ENCODE results near the gene C1QTNF12. TPM values are rescaled to one million over a fixed set of nuclear protein-coding genes. Genes with fewer than 3 reads are reported as not detected.
"Not testable (repeated sequence)": the region's sequence is repeated elsewhere in the genome, so short reads cannot be mapped to it uniquely, and the experiment has no call there.

C1QTNF12 gene
- polyA plus RNA-seq, 3 donors = 1.1 TPM; not detected in 2

- no peak overlapping the region for H3K4me3 Mint-ChIP-seq
- peak overlapping the region in 1 of 7 donors; percentile 45 for H3K27ac Mint-ChIP-seq
These were observed 6.8 kb upstream of the C1QTNF12 start for GRCh38 chr1:1253314-1253713.

GRCh38 chr1:1250786-1251284 lies 4.3 kb upstream of the C1QTNF12 start:
- Mint-ChIP-seq H3K27me3 (ENCODE audit: low read depth in 3 of 3) (peaks cover 14 to 23% (median 15%) of the 10 kb centered on the region in 3 donors), H3K4me1 (no peaks in the 10 kb centered on the region), H3K9me3 (no peaks in the 10 kb centered on the region), H3K4me3 (no peak overlapping the region), H3K27ac (no peak overlapping the region), H3K36me3 (peaks cover 25 to 39% of the 10 kb centered on the region in 2 donors)
- no peak overlapping the region for H2AFZ ChIP-seq (ENCODE audit: insufficient read depth, low read depth, low read length, poor library complexity, severe bottlenecking)
- no peak for DNase-seq
- H3K79me2 ChIP-seq (ENCODE audit: insufficient read depth, low read length) = no peaks in the 10 kb centered on the region
- no peak overlapping the region for H3K9ac ChIP-seq (ENCODE audit: insufficient read depth, low read length, poor library complexity, severe bottlenecking)
- H3K27me3 ChIP-seq (ENCODE audit: control insufficient read depth in 2 of 2, insufficient read depth in 2 of 2, low read length in 2 of 2) = peaks cover 0 to 16% of the 10 kb centered on the region in 2 donors
- no peak overlapping the region for H3K4me3 ChIP-seq (replicated peaks in 1 of 3; ENCODE audit: low read depth in 2 of 3, low read length in 3 of 3)
- no peak overlapping the region for H3K4me2 ChIP-seq (replicated peaks; ENCODE audit: extremely low read depth, low read length, poor library complexity, severe bottlenecking)
- no peak overlapping the region for H3K27ac ChIP-seq (ENCODE audit: low read depth in 1 of 2, low read length in 2 of 2)
- WGBS (ENCODE audit: insufficient coverage) = 83% methylated on average over 16 of the region's 16 CpGs
- intact Hi-C loops (cut with micrococcal nuclease) = no loop called here
- peaks cover 25 to 35% of the 10 kb centered on the region in 2 donors for H3K36me3 ChIP-seq (replicated peaks in 1 of 2; ENCODE audit: control insufficient read depth in 1 of 2, insufficient read depth in 2 of 2, low read length in 2 of 2)
- no peaks in the 10 kb centered on the region for H3K4me1 ChIP-seq (ENCODE audit: control insufficient read depth in 1 of 2, insufficient read depth in 2 of 2, low read length in 2 of 2)
- no peak for TF ChIP-seq CTCF (IDR thresholded peaks at IDR 0.05)
- H3K9me3 ChIP-seq (replicated peaks in 1 of 2; ENCODE audit: control insufficient read depth in 1 of 2, insufficient read depth in 1 of 2, low read length in 2 of 2) = no peaks in the 10 kb centered on the region
- peaks cover 44% of the 10 kb centered on the region for H4K20me1 ChIP-seq (ENCODE audit: insufficient read depth, low read length)

More at GRCh38 chr1:1253314-1253713, 6.8 kb upstream of the C1QTNF12 start:
- Histone ChIP-seq H4K20me1 (ENCODE audit: insufficient read depth, low read length) (peaks cover 59% of the 10 kb centered on the region), H2AFZ (ENCODE audit: insufficient read depth, low read depth, low read length, poor library complexity, severe bottlenecking) (no peak overlapping the region), H3K27me3 (ENCODE audit: control insufficient read depth in 2 of 2, insufficient read depth in 2 of 2, low read length in 2 of 2) (peaks cover 0 to under 1% of the 10 kb centered on the region in 2 donors), H3K9me3 (replicated peaks in 1 of 2; ENCODE audit: control insufficient read depth in 1 of 2, insufficient read depth in 1 of 2, low read length in 2 of 2) (no peaks in the 10 kb centered on the region), H3K36me3 (replicated peaks in 1 of 2; ENCODE audit: control insufficient read depth in 1 of 2, insufficient read depth in 2 of 2, low read length in 2 of 2) (peaks cover 39 to 54% of the 10 kb centered on the region in 2 donors), H3K27ac (ENCODE audit: low read depth in 1 of 2, low read length in 2 of 2) (no peak overlapping the region), H3K4me3 (replicated peaks in 1 of 3; ENCODE audit: low read depth in 2 of 3, low read length in 3 of 3) (no peak overlapping the region), H3K9ac (ENCODE audit: insufficient read depth, low read length, poor library complexity, severe bottlenecking) (no peak overlapping the region), H3K4me2 (replicated peaks; ENCODE audit: extremely low read depth, low read length, poor library complexity, severe bottlenecking) (no peak overlapping the region), H3K4me1 (ENCODE audit: control insufficient read depth in 1 of 2, insufficient read depth in 2 of 2, low read length in 2 of 2) (no peaks in the 10 kb centered on the region), H3K79me2 (ENCODE audit: insufficient read depth, low read length) (peaks cover 4% of the 10 kb centered on the region)
- Mint-ChIP-seq H3K4me1 (no peaks in the 10 kb centered on the region), H3K27me3 (ENCODE audit: low read depth in 3 of 3) (peaks cover 0 to under 1% (median under 1%) of the 10 kb centered on the region in 3 donors), H3K36me3 (peaks cover 41 to 59% of the 10 kb centered on the region in 2 donors), H3K9me3 (no peaks in the 10 kb centered on the region)
- intact Hi-C loops (cut with micrococcal nuclease) = no loop called here
- no peak for TF ChIP-seq CTCF (IDR thresholded peaks at IDR 0.05)
- WGBS (ENCODE audit: insufficient coverage) = 98% methylated on average over 7 of the region's 12 CpGs
- no peak for DNase-seq

- H3K9me3 ChIP-seq (replicated peaks in 1 of 2; ENCODE audit: control insufficient read depth in 1 of 2, insufficient read depth in 1 of 2, low read length in 2 of 2); H2AFZ ChIP-seq (ENCODE audit: insufficient read depth, low read depth, low read length, poor library complexity, severe bottlenecking); H3K9me3 Mint-ChIP-seq; H3K4me3 ChIP-seq (replicated peaks in 1 of 3; ENCODE audit: low read depth in 2 of 3, low read length in 3 of 3); H3K9ac ChIP-seq (ENCODE audit: insufficient read depth, low read length, poor library complexity, severe bottlenecking); H3K36me3 ChIP-seq (replicated peaks in 1 of 2; ENCODE audit: control insufficient read depth in 1 of 2, insufficient read depth in 2 of 2, low read length in 2 of 2); H3K79me2 ChIP-seq (ENCODE audit: insufficient read depth, low read length); H3K4me1 Mint-ChIP-seq; H3K27ac Mint-ChIP-seq; H3K4me2 ChIP-seq (replicated peaks; ENCODE audit: extremely low read depth, low read length, poor library complexity, severe bottlenecking); intact Hi-C loops (cut with micrococcal nuclease); H3K27ac ChIP-seq (ENCODE audit: low read depth in 1 of 2, low read length in 2 of 2); DNase-seq; H3K4me1 ChIP-seq (ENCODE audit: control insufficient read depth in 1 of 2, insufficient read depth in 2 of 2, low read length in 2 of 2): not testable (repeated sequence)
- no CpG with 5 or more reads among the region's 21 CpGs for WGBS (ENCODE audit: insufficient coverage)
- H3K36me3 Mint-ChIP-seq = peaks cover 7 to 16% of the 10 kb centered on the region in 2 donors
- Histone ChIP-seq H3K27me3 (ENCODE audit: control insufficient read depth in 2 of 2, insufficient read depth in 2 of 2, low read length in 2 of 2) (peaks cover 0 to 23% of the 10 kb centered on the region in 2 donors), H4K20me1 (ENCODE audit: insufficient read depth, low read length) (peaks cover 21% of the 10 kb centered on the region)
- H3K4me3 Mint-ChIP-seq = peak overlapping the region in 1 of 2 donors; percentile 35
- peaks cover 16 to 30% (median 17%) of the 10 kb centered on the region in 3 donors for H3K27me3 Mint-ChIP-seq (ENCODE audit: low read depth in 3 of 3)
These were observed 1.7 kb upstream of the C1QTNF12 start for GRCh38 chr1:1248009-1248913.
